Stimulated activated CD4-positive, alpha-beta T cell treated with anti-CD3 and anti-CD28 coated beads, TNF-alpha, amount 100 ng/mL, for 48 hours (primary cell): ENCODE measurements around the gene ZYX.
"Not testable (repeated sequence)": the region's sequence is repeated elsewhere in the genome, so short reads cannot be mapped to it uniquely, and the experiment has no call there.

Experiments
- DNase-seq, 3 donors: peaks; one replicate each; pipeline ENCODE4 v3.0.0-alpha.2; 2020; ENCODE audit warnings: low read depth in 3 of 3

The ZYX gene

GRCh38 chr7:143417734-143418383 lies 36.7 kb downstream of the ZYX start:
- no peak for DNase-seq

- no peak for DNase-seq
These were observed 37.7 kb downstream of the ZYX start for GRCh38 chr7:143418681-143419458.

GRCh38 chr7:143419880-143420279 lies 38.7 kb downstream of the ZYX start:
- DNase-seq, result no peak

- not testable (repeated sequence) for DNase-seq
These were observed 39.5 kb downstream of the ZYX start for GRCh38 chr7:143420624-143421023.

- DNase-seq, result no peak
These were observed 40.9 kb downstream of the ZYX start for GRCh38 chr7:143422033-143422432.

- DNase-seq, result not testable (repeated sequence)
These were observed 43.3 kb downstream of the ZYX start for GRCh38 chr7:143424476-143424875.

GRCh38 chr7:143426479-143427142 lies 45.5 kb downstream of the ZYX start:
- no peak for DNase-seq

GRCh38 chr7:143429770-143430698 lies 48.9 kb downstream of the ZYX start:
- DNase-seq, result no peak

GRCh38 chr7:143431109-143431508 lies 50.0 kb downstream of the ZYX start:
- no peak for DNase-seq

GRCh38 chr7:143433759-143434158 lies 52.6 kb downstream of the ZYX start:
- no peak for DNase-seq

- DNase-seq, result no peak
These were observed 53.5 kb downstream of the ZYX start for GRCh38 chr7:143434660-143435059.

- no peak for DNase-seq
These were observed 54.1 kb downstream of the ZYX start for GRCh38 chr7:143435266-143435665.

GRCh38 chr7:143436325-143436946 lies 55.3 kb downstream of the ZYX start:
- no peak for DNase-seq

GRCh38 chr7:143437578-143437977 lies 56.4 kb downstream of the ZYX start:
- DNase-seq, result no peak

- no peak for DNase-seq
These were observed 58.7 kb downstream of the ZYX start for GRCh38 chr7:143439866-143440265.
